GM13977 (cell line): ENCODE results near the gene ZNF638.

Experiments used
- DNase-seq: peaks from one replicate; pipeline ENCODE4 v3.0.0; 2012; ENCODE audit warnings: low spot score
- in situ Hi-C: fragments of 300-500 bp; cut with MboI; formaldehyde crosslinking; loops from one replicate; pipeline ENCODE4 v1.12.0; 2022; ENCODE audit warnings: low sequenced_read_pairs, low pct_unique_long_range_greater_than_20kb, mixed read lengths, inconsistent platforms; ENCODE audit not compliant: unreplicated experiment
- TF ChIP-seq, protein P1 (sequence below): IDR thresholded peaks from 2 replicates; pipeline ENCODE4 v1.5.1; 2012; ENCODE audit warnings: mild to moderate bottlenecking, control low read depth; ENCODE audit not compliant: insufficient read depth; ENCODE audit errors: extremely low read depth, missing control alignments

ZNF638 gene

DNA sequence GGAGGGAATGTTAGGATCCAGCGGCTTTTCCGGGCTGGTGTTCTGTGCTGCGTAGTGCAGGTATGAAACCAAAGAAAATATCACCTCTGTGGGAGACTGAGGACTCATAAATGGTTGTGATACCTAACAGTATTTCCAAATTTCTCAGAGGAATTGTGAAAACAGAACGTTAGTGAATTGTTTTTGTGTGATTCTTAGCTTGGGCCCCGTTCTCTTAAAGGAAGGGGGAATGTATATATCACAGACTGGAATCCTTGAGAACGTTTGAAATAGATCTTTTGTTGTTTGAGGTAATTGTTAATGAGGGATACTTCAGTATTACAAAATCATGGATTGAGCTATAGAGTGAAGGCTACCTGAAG lies 834 bp downstream of the ZNF638 start:
- peak; percentile 22 for DNase-seq
- in situ Hi-C loops = no loop called here

DNA sequence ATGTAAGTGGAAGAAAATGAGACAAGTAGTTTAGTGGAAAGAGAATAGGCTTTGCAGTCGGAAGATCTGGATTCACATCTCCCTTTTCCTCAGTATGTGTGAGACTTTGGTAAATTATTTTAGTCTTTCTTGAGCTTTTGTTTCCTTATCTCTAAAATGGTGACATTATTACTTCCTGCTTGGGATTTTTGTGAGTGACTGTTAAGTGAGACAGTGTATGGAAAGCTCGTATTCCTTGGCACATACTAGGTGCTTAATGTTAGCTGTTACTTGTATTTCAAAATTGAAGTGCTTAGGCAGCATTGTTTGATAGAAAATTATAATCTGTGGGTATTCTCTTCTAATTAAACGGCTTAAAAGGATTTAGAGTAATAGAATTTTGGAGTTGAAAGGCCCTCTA lies 2.0 kb downstream of the ZNF638 start:
- TF ChIP-seq, protein P1, sequence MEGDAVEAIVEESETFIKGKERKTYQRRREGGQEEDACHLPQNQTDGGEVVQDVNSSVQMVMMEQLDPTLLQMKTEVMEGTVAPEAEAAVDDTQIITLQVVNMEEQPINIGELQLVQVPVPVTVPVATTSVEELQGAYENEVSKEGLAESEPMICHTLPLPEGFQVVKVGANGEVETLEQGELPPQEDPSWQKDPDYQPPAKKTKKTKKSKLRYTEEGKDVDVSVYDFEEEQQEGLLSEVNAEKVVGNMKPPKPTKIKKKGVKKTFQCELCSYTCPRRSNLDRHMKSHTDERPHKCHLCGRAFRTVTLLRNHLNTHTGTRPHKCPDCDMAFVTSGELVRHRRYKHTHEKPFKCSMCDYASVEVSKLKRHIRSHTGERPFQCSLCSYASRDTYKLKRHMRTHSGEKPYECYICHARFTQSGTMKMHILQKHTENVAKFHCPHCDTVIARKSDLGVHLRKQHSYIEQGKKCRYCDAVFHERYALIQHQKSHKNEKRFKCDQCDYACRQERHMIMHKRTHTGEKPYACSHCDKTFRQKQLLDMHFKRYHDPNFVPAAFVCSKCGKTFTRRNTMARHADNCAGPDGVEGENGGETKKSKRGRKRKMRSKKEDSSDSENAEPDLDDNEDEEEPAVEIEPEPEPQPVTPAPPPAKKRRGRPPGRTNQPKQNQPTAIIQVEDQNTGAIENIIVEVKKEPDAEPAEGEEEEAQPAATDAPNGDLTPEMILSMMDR = no peak
- DNase-seq = no peak
- in situ Hi-C loops = no loop called here

More for the DNA sequence above, 834 bp downstream of the ZNF638 start:
- TF ChIP-seq, protein P1 = no peak

DNA sequence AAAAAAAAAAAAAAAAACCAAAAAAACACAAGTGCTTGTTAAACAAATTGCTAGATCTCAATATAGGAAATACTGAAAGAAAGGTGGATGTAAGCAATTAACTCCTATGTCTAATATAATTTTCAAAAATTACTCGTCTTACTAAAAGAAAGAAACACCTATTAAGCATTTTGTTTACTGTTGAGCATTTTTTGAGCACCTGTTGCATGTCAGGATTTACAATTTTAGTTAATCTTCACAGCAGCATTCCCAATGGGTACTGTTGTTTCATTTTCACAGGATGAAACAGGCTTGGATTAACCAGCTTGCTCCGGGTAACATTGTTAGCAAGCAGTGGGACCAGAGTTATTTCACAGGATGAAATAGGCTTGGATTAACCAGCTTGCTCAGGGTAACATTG lies 4.8 kb downstream of the ZNF638 start:
- in situ Hi-C loops = no loop called here
- TF ChIP-seq, protein P1 = no peak
- no peak for DNase-seq

DNA sequence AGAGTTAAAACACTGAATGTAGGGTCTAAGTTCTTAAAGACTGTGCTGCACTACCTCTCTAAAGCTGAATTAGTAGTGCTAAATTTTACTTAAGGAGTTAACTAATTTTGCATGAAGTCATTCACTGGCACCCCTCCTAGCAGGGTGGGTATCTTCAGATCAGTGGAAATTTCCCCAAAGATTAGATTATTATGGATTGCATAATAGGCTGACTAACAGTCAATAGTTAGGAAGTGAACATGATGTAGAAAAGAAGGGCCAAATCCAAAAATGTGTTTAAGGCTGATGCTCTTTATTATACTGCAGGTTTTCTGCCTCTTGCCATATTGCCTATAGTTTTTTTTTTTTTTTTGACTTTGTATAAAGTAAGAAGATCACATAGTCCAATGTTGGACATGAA lies 5.2 kb downstream of the ZNF638 start:
- DNase-seq = no peak
- in situ Hi-C loops = no loop called here
- TF ChIP-seq, protein P1 = no peak

DNA sequence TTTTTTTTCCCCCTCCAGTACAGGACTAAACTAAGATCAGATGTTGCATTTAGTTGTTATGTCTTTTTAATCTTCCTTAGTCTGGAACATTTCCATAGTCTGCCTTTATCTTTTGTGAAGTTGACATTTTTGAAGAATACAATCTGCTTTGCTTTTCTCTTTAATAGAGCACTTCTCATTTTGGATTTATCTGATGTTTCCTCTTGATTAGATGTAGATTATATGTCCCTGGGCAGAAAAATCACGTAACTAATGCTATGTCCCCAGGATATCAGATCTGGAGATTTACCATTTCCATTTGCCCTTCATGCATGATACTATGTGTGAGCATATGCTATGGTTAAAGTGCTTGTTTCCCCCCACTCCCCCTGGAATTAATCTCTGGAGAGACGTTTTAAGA lies 6.2 kb downstream of the ZNF638 start:
- DNase-seq = no peak
- TF ChIP-seq, protein P1 = no peak
- in situ Hi-C loops = no loop called here

DNA sequence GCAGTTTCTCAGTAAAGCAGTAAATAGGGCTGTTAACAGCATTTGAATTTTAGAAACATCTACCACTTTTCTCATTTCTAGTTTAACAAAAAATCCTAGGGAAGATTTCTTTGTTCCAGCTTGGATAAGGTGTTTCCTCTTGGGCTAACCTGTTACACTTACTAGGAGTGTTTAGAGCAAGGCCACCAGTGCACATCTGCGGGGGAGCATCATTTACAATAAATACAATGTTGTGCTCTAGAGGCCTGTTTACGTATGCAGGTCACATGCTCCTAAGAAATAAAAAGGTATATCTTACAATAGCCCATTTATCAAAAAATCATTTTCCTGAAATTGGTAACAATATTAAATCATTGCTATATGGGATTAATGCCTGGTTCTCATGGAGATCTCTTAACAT lies 8.1 kb downstream of the ZNF638 start:
- no peak for DNase-seq
- in situ Hi-C loops = no loop called here
- TF ChIP-seq, protein P1 = no peak

DNA sequence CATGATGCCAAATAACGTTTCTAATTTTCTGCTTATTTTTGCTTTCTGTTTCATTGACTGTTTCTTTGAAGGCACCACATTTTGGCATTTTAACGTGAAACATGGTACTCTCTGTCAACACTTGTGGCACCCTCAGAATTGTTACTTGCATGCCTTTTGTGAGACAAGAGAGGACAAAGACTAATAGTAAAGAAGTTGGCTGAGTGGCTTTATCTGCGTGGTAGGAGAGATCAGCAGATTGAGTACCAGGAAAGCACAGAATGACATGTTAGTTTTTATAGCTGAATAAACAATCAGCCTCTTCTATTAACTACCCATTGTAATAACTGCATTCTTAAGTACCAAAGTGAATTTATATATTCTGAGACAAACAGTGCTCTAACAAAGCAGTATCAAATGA lies 8.6 kb downstream of the ZNF638 start:
- in situ Hi-C loops = no loop called here
- TF ChIP-seq, protein P1 = no peak

More for the DNA sequence above, 8.6 kb downstream of the ZNF638 start:
- DNase-seq = no peak
